Measurements from ENCODE around the gene B3GLCT. TPM values are rescaled to one million over a fixed set of nuclear protein-coding genes. Genes with fewer than 3 reads are reported as not detected.

Gene B3GLCT
- total RNA-seq, 1 donor, result 16.0 TPM

- no peak overlapping the region for H3K4me3 ChIP-seq (ENCODE audit: low read depth, low read length)
- no peak for TF ChIP-seq CTCF (IDR thresholded peaks at IDR 0.05; ENCODE audit: insufficient read depth, low read depth, low read length)
- no peak for DNase-seq (ENCODE audit: low read depth)
These were observed 1.3 kb upstream of the B3GLCT start for GRCh38 chr13:31198519-31198918.

GRCh38 chr13:31199527-31199848, 287 bp upstream of the B3GLCT start:
- H3K4me3 ChIP-seq (ENCODE audit: low read depth, low read length), result peak overlapping the region; percentile 69
- DNase-seq (ENCODE audit: low read depth), result no peak
- TF ChIP-seq CTCF (IDR thresholded peaks at IDR 0.05; ENCODE audit: insufficient read depth, low read depth, low read length), result no peak

- peak overlapping the region; percentile 69 for H3K4me3 ChIP-seq (ENCODE audit: low read depth, low read length)
- DNase-seq (ENCODE audit: low read depth), result peak; percentile 24
- peak; percentile 2 for TF ChIP-seq CTCF (IDR thresholded peaks at IDR 0.05; ENCODE audit: insufficient read depth, low read depth, low read length)
These were observed 829 bp downstream of the B3GLCT start for GRCh38 chr13:31200637-31200971.

GRCh38 chr13:31201341-31202031, 1.7 kb downstream of the B3GLCT start:
- TF ChIP-seq CTCF (IDR thresholded peaks at IDR 0.05; ENCODE audit: insufficient read depth, low read depth, low read length), result no peak
- peak overlapping the region; percentile 69 for H3K4me3 ChIP-seq (ENCODE audit: low read depth, low read length)
- peak; percentile 28 for DNase-seq (ENCODE audit: low read depth)

- DNase-seq (ENCODE audit: low read depth), result peak; percentile 48
- TF ChIP-seq CTCF (IDR thresholded peaks at IDR 0.05; ENCODE audit: insufficient read depth, low read depth, low read length), result no peak
- H3K4me3 ChIP-seq (ENCODE audit: low read depth, low read length), result no peak overlapping the region
These were observed 4.8 kb downstream of the B3GLCT start for GRCh38 chr13:31204592-31204991.

- DNase-seq (ENCODE audit: low read depth), result peak; percentile 41
- no peak overlapping the region for H3K4me3 ChIP-seq (ENCODE audit: low read depth, low read length)
- TF ChIP-seq CTCF (IDR thresholded peaks at IDR 0.05; ENCODE audit: insufficient read depth, low read depth, low read length), result no peak
These were observed 8.1 kb downstream of the B3GLCT start for GRCh38 chr13:31207661-31208552.

All from fibroblast of villous mesenchyme (primary cell).